PFSK-1 (cell line): ENCODE data around the gene TAX1BP1.

ENCODE experiments used
- FOXP2 ChIP-seq: optimal IDR thresholded peaks from 2 replicates; pipeline ENCODE3; 2011; ENCODE audit warnings: borderline replicate concordance, control low read depth, inconsistent platforms; ENCODE audit not compliant: insufficient read depth; ENCODE audit errors: extremely low read length, extremely low read depth
- POLR2AphosphoS5 ChIP-seq: IDR thresholded peaks from 2 replicates; pipeline ENCODE4 v1.6.1; 2012; ENCODE audit warnings: low read depth, mild to moderate bottlenecking, control low read depth, low read length, moderate library complexity
- REST ChIP-seq, 2 experiments: IDR thresholded peaks; 2 replicates each; pipeline versions ENCODE4 v1.6.1 to v1.8.0; 2011 to 2012; ENCODE audit warnings: low read depth in 2 of 2, low read length in 2 of 2, control low read depth in 1 of 2, inconsistent platforms in 1 of 2, mild to moderate bottlenecking in 1 of 2, moderate library complexity in 1 of 2; ENCODE audit not compliant: insufficient read depth in 1 of 2
- SIN3A ChIP-seq: IDR thresholded peaks from 2 replicates; pipeline ENCODE4 v1.6.1; 2012; ENCODE audit warnings: mild to moderate bottlenecking, low read length, moderate library complexity, borderline replicate concordance; ENCODE audit not compliant: insufficient read depth
- TAF1 ChIP-seq: IDR thresholded peaks from 2 replicates; pipeline ENCODE4 v1.6.1; 2012; ENCODE audit warnings: low read length, control low read depth, borderline replicate concordance; ENCODE audit not compliant: insufficient read depth

TAX1BP1 gene

GRCh38 chr7:27747589-27748368 lies 7.8 kb downstream of the TAX1BP1 start:
- TF ChIP-seq REST (IDR thresholded peaks at IDR 0.05; ENCODE audit: insufficient read depth in 1 of 2, low read depth in 2 of 2, low read length in 2 of 2), result no peak
- TF ChIP-seq TAF1, result no peak
- TF ChIP-seq FOXP2, result no peak
- no peak for TF ChIP-seq POLR2AphosphoS5
- no peak for TF ChIP-seq SIN3A

GRCh38 chr7:27750316-27750715 lies 10.4 kb downstream of the TAX1BP1 start:
- TF ChIP-seq SIN3A (no peak), FOXP2 (no peak), TAF1 (no peak), POLR2AphosphoS5 (no peak), REST (IDR thresholded peaks at IDR 0.05; ENCODE audit: insufficient read depth in 1 of 2, low read depth in 2 of 2, low read length in 2 of 2) (no peak)

GRCh38 chr7:27751888-27752660 lies 12.1 kb downstream of the TAX1BP1 start:
- TF ChIP-seq SIN3A (no peak), TAF1 (no peak), REST (IDR thresholded peaks at IDR 0.05; ENCODE audit: insufficient read depth in 1 of 2, low read depth in 2 of 2, low read length in 2 of 2) (no peak), FOXP2 (no peak), POLR2AphosphoS5 (no peak)

- TF ChIP-seq SIN3A (no peak), FOXP2 (no peak)
Measured at GRCh38 chr7:27753863-27754262, 13.9 kb downstream of the TAX1BP1 start.

- TF ChIP-seq SIN3A (no peak), REST (IDR thresholded peaks at IDR 0.05; ENCODE audit: insufficient read depth in 1 of 2, low read depth in 2 of 2, low read length in 2 of 2) (no peak), TAF1 (no peak), POLR2AphosphoS5 (no peak), FOXP2 (no peak)
Measured at GRCh38 chr7:27756298-27756697, 16.3 kb downstream of the TAX1BP1 start.
